CD4-positive, CD25-positive, alpha-beta regulatory T cell (primary cell): Measurements from ENCODE around the gene GET4. TPM values are rescaled to one million over a fixed set of nuclear protein-coding genes. Genes with fewer than 3 reads are reported as not detected.

Source experiments
- ATAC-seq, 2 donors: fragments of 150-1000 bp; cut with Tn5 transposase; one replicate each; pipeline ENCODE4 v1.10.0; 2021; ENCODE audit warnings: low read depth in 2 of 2, moderate number of reproducible peaks in 2 of 2, moderate library complexity in 1 of 2
- DNase-seq, 3 donors: peaks; one replicate each; pipeline versions ENCODE4 v3.0.0 to v3.0.0-alpha.2; 2012 to 2022; ENCODE audit warnings: mixed read lengths in 1 of 3
- H3K27ac ChIP-seq: one replicate; pipeline ENCODE4 v1.7.0; 2013; ENCODE audit warnings: mild to moderate bottlenecking, low read length; ENCODE audit not compliant: insufficient read depth, poor library complexity, severe bottlenecking
- H3K27me3 ChIP-seq: one replicate; pipeline ENCODE4 v1.7.0; 2013; ENCODE audit warnings: low read length; ENCODE audit not compliant: control insufficient read depth, insufficient read depth
- H3K36me3 ChIP-seq: one replicate; pipeline ENCODE4 v1.7.0; 2013; ENCODE audit warnings: mild to moderate bottlenecking, low read length, moderate library complexity; ENCODE audit not compliant: control insufficient read depth, insufficient read depth
- H3K4me1 ChIP-seq: 2 replicates; pipeline ENCODE4 v1.7.0; 2013; ENCODE audit warnings: mild to moderate bottlenecking, low read length; ENCODE audit not compliant: insufficient read depth, control insufficient read depth, poor library complexity, severe bottlenecking
- H3K4me3 ChIP-seq: one replicate; pipeline ENCODE4 v1.7.0; 2013; ENCODE audit warnings: low read depth, mild to moderate bottlenecking, low read length, moderate library complexity
- H3K9me3 ChIP-seq, 2 experiments: 1 replicate in 1 of 2; 2 replicates in 1 of 2; pipeline ENCODE4 v1.7.0; 2013; ENCODE audit warnings: low read length in 2 of 2, mild to moderate bottlenecking in 1 of 2, moderate library complexity in 1 of 2; ENCODE audit not compliant: control insufficient read depth in 2 of 2
- H3K27ac Mint-ChIP-seq, 3 donors: one replicate each; pipeline ENCODE4 v1.8.0; 2020 to 2022; ENCODE audit warnings: mild to moderate bottlenecking in 3 of 3, mixed read lengths in 3 of 3, moderate library complexity in 2 of 3
- H3K27me3 Mint-ChIP-seq: one replicate; pipeline ENCODE4 v1.8.0; 2022; ENCODE audit warnings: mild to moderate bottlenecking, mixed read lengths
- H3K36me3 Mint-ChIP-seq: one replicate; pipeline ENCODE4 v1.8.0; 2020; ENCODE audit warnings: mixed read lengths
- H3K4me1 Mint-ChIP-seq, 4 donors: one replicate each; pipeline ENCODE4 v1.8.0; 2020 to 2022; ENCODE audit warnings: mixed read lengths in 4 of 4, mild to moderate bottlenecking in 1 of 4
- H3K4me3 Mint-ChIP-seq, 4 donors: one replicate each; pipeline ENCODE4 v1.8.0; 2020 to 2022; ENCODE audit warnings: mild to moderate bottlenecking in 4 of 4, mixed read lengths in 4 of 4, moderate library complexity in 3 of 4
- H3K9me3 Mint-ChIP-seq, 7 donors: one replicate each; pipeline ENCODE4 v1.8.0; 2020 to 2022; ENCODE audit warnings: mixed read lengths in 7 of 7, mild to moderate bottlenecking in 3 of 7, moderate library complexity in 2 of 7
- polyA plus RNA-seq, 4 donors: library from polyadenylated mRNA; unstranded; fragments of 300-500 nt; fragmentation: Illumina TruSeq; gene quantifications; one replicate each; pipeline ENCODE4 v1.2.3, GENCODE V29; 2021
- total RNA-seq: library from RNA; stranded (reverse); gene quantifications from one replicate; pipeline ENCODE4 v1.2.3, GENCODE V29; 2022

The GET4 gene
- total and polyA plus RNA-seq, 5 donors from 2014 or later: 23.9 to 67.8 (median 28.9) TPM

- H3K4me3 Mint-ChIP-seq: peak overlapping the region in 1 of 4 donors; percentile 7
Measured at GRCh38 chr7:874031-874749, 2.2 kb upstream of the GET4 start.

DNA sequence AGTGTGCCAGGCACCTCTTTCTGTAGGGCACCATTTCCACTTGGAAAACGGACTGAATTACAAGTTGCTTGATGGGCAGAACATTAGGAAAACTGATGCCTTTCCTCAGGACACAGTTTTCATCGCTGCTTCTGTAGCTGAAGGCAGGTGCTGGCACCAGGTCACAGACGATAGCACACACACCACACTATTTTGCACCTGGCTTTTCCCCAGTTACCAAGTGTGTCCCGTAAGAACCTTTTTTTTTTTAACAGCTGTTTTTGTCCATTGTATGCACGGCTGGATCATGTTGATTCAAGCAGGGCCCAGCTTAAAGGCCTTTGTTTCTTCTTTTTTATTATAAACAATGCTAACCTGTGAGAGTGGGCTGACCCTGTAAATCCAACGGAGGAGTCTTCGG, 1.3 kb upstream of the GET4 start:
- no peak for ATAC-seq
- H3K36me3 ChIP-seq: peaks cover 17% of the 10 kb centered on the region
- H3K4me3 Mint-ChIP-seq: peak overlapping the region in 3 of 4 donors; percentile 25 to 48 (median 41)
- H3K4me1 ChIP-seq: peaks cover 27% of the 10 kb centered on the region
- H3K9me3 ChIP-seq: no peaks in the 10 kb centered on the region
- H3K4me1 Mint-ChIP-seq: peaks cover 14 to 35% (median 20%) of the 10 kb centered on the region in 4 donors
- no peak overlapping the region for H3K27ac ChIP-seq
- H3K27ac Mint-ChIP-seq: peak overlapping the region in 1 of 3 donors; percentile 52
- H3K27me3 ChIP-seq: no peaks in the 10 kb centered on the region
- H3K27me3 Mint-ChIP-seq: no peaks in the 10 kb centered on the region
- DNase-seq: no peak
- H3K9me3 Mint-ChIP-seq: no peaks in the 10 kb centered on the region
- H3K4me3 ChIP-seq: no peak overlapping the region
- H3K36me3 Mint-ChIP-seq: peaks cover 22% of the 10 kb centered on the region

More at GRCh38 chr7:874031-874749, 2.2 kb upstream of the GET4 start:
- Mint-ChIP-seq H3K27ac (peak overlapping the region in 2 of 3 donors; percentile 71 to 84), H3K4me1 (peaks cover 12 to 28% (median 17%) of the 10 kb centered on the region in 4 donors), H3K9me3 (no peaks in the 10 kb centered on the region), H3K27me3 (no peaks in the 10 kb centered on the region), H3K36me3 (peaks cover 24% of the 10 kb centered on the region)
- H3K9me3 ChIP-seq: no peaks in the 10 kb centered on the region
- peaks cover 20% of the 10 kb centered on the region for H3K4me1 ChIP-seq
- DNase-seq (no peak), ATAC-seq (no peak)
- H3K27ac ChIP-seq: no peak overlapping the region
- no peak overlapping the region for H3K4me3 ChIP-seq
- H3K36me3 ChIP-seq: peaks cover 20% of the 10 kb centered on the region
- H3K27me3 ChIP-seq: no peaks in the 10 kb centered on the region

DNA sequence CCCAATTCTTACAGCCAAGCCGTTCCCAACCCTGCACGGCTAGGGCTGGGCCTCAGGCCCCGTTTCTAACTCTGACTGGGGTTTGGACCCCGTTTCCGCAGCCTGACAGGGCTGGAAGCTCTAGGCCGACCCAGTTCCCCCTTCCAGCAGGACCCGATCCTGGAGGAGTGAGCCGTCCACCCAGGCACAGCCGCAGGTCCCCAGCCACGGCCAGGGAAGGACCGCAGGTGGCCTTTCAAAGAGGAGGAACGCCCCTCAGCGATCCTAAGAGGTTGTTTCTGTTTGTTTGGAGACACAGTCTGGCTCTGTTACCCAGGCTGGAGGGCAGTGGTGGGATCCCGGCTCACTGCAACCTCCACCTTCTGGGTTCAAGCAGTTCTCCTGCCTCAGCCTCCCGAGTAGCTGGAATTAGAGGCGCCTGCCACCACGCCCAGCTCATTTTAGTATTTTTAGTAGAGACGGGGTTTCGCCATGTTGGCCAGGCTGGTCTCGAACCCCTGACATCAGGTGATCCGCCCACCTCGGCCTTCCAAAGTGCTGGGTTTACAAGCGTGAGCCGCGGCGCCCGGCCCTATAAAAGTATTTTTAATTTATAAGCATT, 778 bp upstream of the GET4 start:
- H3K27ac Mint-ChIP-seq: peak overlapping the region in 1 of 3 donors; percentile 52
- peaks cover 14 to 41% (median 20%) of the 10 kb centered on the region in 4 donors for H3K4me1 Mint-ChIP-seq
- H3K36me3 Mint-ChIP-seq: peaks cover 20% of the 10 kb centered on the region
- no peaks in the 10 kb centered on the region for H3K9me3 Mint-ChIP-seq
- ATAC-seq (no peak), DNase-seq (peak in 1 of 3 donors; percentile 10)
- Histone ChIP-seq H3K27me3 (no peaks in the 10 kb centered on the region), H3K36me3 (peaks cover 17% of the 10 kb centered on the region), H3K27ac (peak overlapping the region; percentile 63), H3K4me3 (no peak overlapping the region), H3K9me3 (no peaks in the 10 kb centered on the region), H3K4me1 (peaks cover 27% of the 10 kb centered on the region)
- no peaks in the 10 kb centered on the region for H3K27me3 Mint-ChIP-seq
- H3K4me3 Mint-ChIP-seq: peak overlapping the region in 2 of 4 donors; percentile 25 to 61

- H3K4me3 Mint-ChIP-seq: peak overlapping the region; percentile 60 to 96 (median 92)
- no peak overlapping the region for H3K4me3 ChIP-seq
- peak overlapping the region; percentile 80 for H3K27ac ChIP-seq
- no peak for DNase-seq
- H3K9me3 ChIP-seq: no peaks in the 10 kb centered on the region
- no peaks in the 10 kb centered on the region for H3K9me3 Mint-ChIP-seq
- no peak for ATAC-seq
- H3K27ac Mint-ChIP-seq: peak overlapping the region; percentile 86 to 97 (median 88)
- H3K27me3 ChIP-seq: no peaks in the 10 kb centered on the region
- peaks cover 12% of the 10 kb centered on the region for H3K36me3 ChIP-seq
- H3K4me1 Mint-ChIP-seq: peaks cover 14 to 44% (median 22%) of the 10 kb centered on the region in 4 donors
- peaks cover 15% of the 10 kb centered on the region for H3K36me3 Mint-ChIP-seq
- H3K27me3 Mint-ChIP-seq: no peaks in the 10 kb centered on the region
- peaks cover 33% of the 10 kb centered on the region for H3K4me1 ChIP-seq
Measured at GRCh38 chr7:876972-877311, 588 bp downstream of the GET4 start.

DNA sequence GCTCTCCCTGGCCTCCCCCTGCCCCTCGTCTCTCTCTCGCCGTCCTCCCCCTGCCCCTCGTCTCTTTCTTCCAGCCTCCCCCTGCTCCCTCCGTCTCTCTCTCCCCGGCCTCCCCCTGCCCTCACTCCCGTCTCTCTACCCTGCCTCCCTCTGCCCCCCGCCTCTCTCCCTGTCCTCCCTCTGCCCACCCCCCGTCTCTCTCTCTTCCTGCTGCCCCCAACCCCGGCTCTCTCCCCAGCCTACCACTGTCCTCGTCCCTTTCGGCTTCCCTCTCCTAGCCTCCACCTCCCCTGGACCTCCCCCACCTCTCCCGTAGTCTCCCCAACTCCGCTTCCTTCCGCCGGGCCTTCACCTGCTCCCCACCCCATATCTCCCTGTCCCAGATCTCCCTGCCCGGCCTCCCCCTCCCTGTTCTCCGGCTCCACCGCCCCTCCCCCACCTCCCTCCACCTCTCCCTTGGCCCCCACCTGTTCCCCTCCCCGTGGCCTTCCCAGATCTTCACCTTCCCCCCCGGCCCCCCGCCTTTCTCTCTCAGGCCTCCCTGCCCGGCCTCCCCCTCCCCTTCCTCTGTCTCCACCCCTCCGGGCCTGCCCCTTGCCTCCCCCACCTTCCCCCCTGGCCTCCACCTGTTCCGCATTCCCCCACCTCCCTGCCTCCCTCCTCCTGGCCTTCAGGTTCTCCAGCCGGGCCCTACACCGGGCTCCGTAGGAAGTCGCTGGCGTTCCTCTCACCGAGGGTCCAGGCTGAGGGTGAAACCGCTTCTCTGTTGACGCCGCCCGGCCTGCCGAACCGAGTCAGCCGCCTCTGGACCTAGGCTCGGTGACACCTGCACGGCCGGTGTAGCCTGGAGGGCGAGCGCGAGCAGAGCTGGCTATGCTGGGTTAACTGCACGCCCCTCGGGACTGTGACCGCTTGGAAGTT, 1.2 kb downstream of the GET4 start:
- Histone ChIP-seq H3K4me3 (peak overlapping the region; percentile 51), H3K9me3 (no peaks in the 10 kb centered on the region), H3K27me3 (no peaks in the 10 kb centered on the region), H3K27ac (peak overlapping the region; percentile 80), H3K4me1 (peaks cover 33% of the 10 kb centered on the region), H3K36me3 (peaks cover 6% of the 10 kb centered on the region)
- Mint-ChIP-seq H3K9me3 (no peaks in the 10 kb centered on the region), H3K36me3 (peaks cover 9% of the 10 kb centered on the region), H3K4me3 (peak overlapping the region; percentile 91 to 98 (median 94)), H3K4me1 (peaks cover 14 to 46% (median 24%) of the 10 kb centered on the region in 4 donors), H3K27me3 (no peaks in the 10 kb centered on the region), H3K27ac (peak overlapping the region; percentile 86 to 97 (median 88))
- peak in 1 of 3 donors; percentile 16 for DNase-seq
- ATAC-seq: no peak

DNA sequence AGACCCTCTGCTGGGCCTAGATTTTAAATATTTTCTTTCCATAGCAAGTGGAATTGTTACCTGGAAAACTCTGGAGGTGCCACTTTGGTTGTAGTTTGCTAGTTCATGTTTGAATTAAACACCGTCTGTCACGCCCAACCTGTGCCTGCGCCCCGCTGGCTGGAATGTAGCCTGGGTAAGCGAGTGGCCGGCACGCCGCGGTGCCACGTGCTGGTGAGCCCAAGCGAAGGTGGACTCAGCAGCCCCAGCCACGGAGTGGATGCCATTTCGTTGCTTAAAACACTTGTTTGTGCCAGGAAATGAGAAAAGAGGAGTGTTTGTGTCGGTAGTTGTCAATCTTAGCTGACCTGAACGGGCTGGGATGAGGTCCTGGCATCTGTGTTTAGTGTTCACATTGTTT, 2.7 kb downstream of the GET4 start:
- Histone ChIP-seq H3K36me3 (peaks cover 5% of the 10 kb centered on the region), H3K4me1 (peaks cover 33% of the 10 kb centered on the region), H3K9me3 (no peaks in the 10 kb centered on the region), H3K27ac (no peak overlapping the region), H3K27me3 (no peaks in the 10 kb centered on the region), H3K4me3 (no peak overlapping the region)
- H3K27ac Mint-ChIP-seq: peak overlapping the region in 1 of 3 donors; percentile 46
- ATAC-seq (no peak), DNase-seq (no peak)
- no peaks in the 10 kb centered on the region for H3K27me3 Mint-ChIP-seq
- H3K4me1 Mint-ChIP-seq: peaks cover 4 to 44% (median 15%) of the 10 kb centered on the region in 4 donors
- no peaks in the 10 kb centered on the region for H3K9me3 Mint-ChIP-seq
- peak overlapping the region; percentile 69 to 96 (median 80) for H3K4me3 Mint-ChIP-seq
- H3K36me3 Mint-ChIP-seq: peaks cover 3% of the 10 kb centered on the region

DNA sequence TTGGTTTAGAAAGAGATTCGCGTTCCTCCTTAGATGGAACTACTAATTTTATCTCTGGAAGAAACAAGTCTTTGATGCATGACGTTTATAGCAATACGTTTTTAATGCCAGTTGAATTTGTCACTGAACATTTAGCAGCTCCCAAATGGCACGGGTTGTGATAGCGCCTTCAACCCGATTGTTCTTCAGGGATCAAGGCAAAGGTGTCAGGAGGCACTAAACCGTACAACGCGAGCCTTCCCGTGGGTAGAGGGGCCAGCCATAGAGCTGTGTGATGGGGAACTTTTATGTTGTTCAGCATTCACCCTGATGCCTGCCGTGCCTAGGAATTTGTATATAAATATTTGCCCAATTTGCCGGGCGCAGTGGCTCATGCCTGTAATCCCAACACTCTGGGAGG, 3.4 kb downstream of the GET4 start:
- no peak overlapping the region for H3K27ac ChIP-seq
- H3K36me3 Mint-ChIP-seq: peaks cover 3% of the 10 kb centered on the region
- H3K27me3 ChIP-seq: no peaks in the 10 kb centered on the region
- peaks cover 5% of the 10 kb centered on the region for H3K36me3 ChIP-seq
- ATAC-seq (no peak), DNase-seq (no peak)
- H3K4me3 Mint-ChIP-seq: peak overlapping the region in 2 of 4 donors; percentile 89 to 96
- H3K27ac Mint-ChIP-seq: peak overlapping the region in 1 of 3 donors; percentile 52
- H3K4me3 ChIP-seq: no peak overlapping the region
- H3K9me3 ChIP-seq: no peaks in the 10 kb centered on the region
- peaks cover 33% of the 10 kb centered on the region for H3K4me1 ChIP-seq
- H3K9me3 Mint-ChIP-seq: no peaks in the 10 kb centered on the region
- H3K27me3 Mint-ChIP-seq: no peaks in the 10 kb centered on the region
- H3K4me1 Mint-ChIP-seq: peaks cover 4 to 48% (median 15%) of the 10 kb centered on the region in 4 donors
